NT2/D1 (cell line): ENCODE data around the gene INPP5B.

Experiments
- SUZ12 ChIP-seq: IDR thresholded peaks from 2 replicates; pipeline ENCODE4 v1.6.1; 2011; ENCODE audit not compliant: insufficient read length, insufficient read depth; ENCODE audit errors: extremely low read depth
- YY1 ChIP-seq: IDR thresholded peaks from 2 replicates; pipeline ENCODE4 v1.6.1; 2011; ENCODE audit not compliant: insufficient read length, insufficient read depth

DNA sequence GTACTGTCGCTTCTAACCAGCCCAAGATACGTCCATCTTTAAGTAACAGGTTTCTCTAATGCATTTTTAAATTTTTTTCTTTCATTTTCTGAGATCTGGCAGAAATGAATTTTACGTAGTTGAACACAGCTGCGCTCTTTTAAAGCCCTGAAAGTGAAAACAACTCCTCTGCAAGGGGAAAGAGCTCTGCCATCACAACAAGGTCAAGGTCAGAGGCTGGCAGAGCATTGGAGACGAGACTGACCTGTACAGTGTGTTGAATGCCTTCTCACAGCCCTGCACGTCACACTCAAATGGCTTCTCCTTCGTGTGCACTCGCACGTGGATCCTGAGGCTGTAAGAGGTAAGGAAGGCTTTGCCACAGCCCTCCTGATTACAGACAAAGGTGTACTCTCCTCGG lies 107.2 kb downstream of the INPP5B start:
- TF ChIP-seq YY1 (no peak), SUZ12 (no peak)
